Amygdala (tissue), 56 donors: ENCODE measurements around the gene XXYLT1.

Experiments used
- DNase-seq, 56 donors: peaks; one replicate each; lab custom pipeline; 2025; lab: John Stamatoyannopoulos, UW

XXYLT1 gene

GRCh38 chr3:195073866-195074860 lies 196.8 kb downstream of the XXYLT1 start:
- DNase-seq = no peak

GRCh38 chr3:195072916-195073564 lies 197.9 kb downstream of the XXYLT1 start:
- no peak for DNase-seq

- no peak for DNase-seq
Observed at GRCh38 chr3:195071916-195072820, 198.8 kb downstream of the XXYLT1 start.

- DNase-seq = no peak
Observed at GRCh38 chr3:195071011-195071728, 199.8 kb downstream of the XXYLT1 start.

- no peak for DNase-seq
Observed at GRCh38 chr3:195070336-195070735, 200.6 kb downstream of the XXYLT1 start.

- no peak for DNase-seq
Observed at GRCh38 chr3:195069501-195070251, 201.3 kb downstream of the XXYLT1 start.

- DNase-seq = no peak
Observed at GRCh38 chr3:195068084-195069080, 202.6 kb downstream of the XXYLT1 start.

- DNase-seq = no peak
Observed at GRCh38 chr3:195066441-195066841, 204.5 kb downstream of the XXYLT1 start.

- DNase-seq = no peak
Observed at GRCh38 chr3:195065864-195066185, 205.1 kb downstream of the XXYLT1 start.

GRCh38 chr3:195065142-195065863 lies 205.7 kb downstream of the XXYLT1 start:
- DNase-seq = no peak

GRCh38 chr3:195064300-195064931 lies 206.5 kb downstream of the XXYLT1 start:
- DNase-seq = no peak

GRCh38 chr3:195063581-195064193 lies 207.3 kb downstream of the XXYLT1 start:
- no peak for DNase-seq

- no peak for DNase-seq
Observed at GRCh38 chr3:195062866-195063540, 208.0 kb downstream of the XXYLT1 start.

- no peak for DNase-seq
Observed at GRCh38 chr3:195061756-195062655, 209.0 kb downstream of the XXYLT1 start.
